Measurements from ENCODE around the gene RRP1B. TPM values are rescaled to one million over a fixed set of nuclear protein-coding genes. Genes with fewer than 3 reads are reported as not detected.

The RRP1B gene
- polyA plus RNA-seq, 1 donor from 2014 or later = 20.3 TPM

- H3K4me3 ChIP-seq (ENCODE audit: low read length) = peak overlapping the region; percentile 92
- H3K9ac ChIP-seq (ENCODE audit: low read length) = peak overlapping the region; percentile 75
- H3K9me2 ChIP-seq (ENCODE audit: insufficient read depth, low read length) = no peaks in the 10 kb centered on the region
- no peaks in the 10 kb centered on the region for H3K36me3 ChIP-seq (ENCODE audit: insufficient read depth, low read length)
- H3K27ac ChIP-seq (ENCODE audit: low read length) = peak overlapping the region; percentile 53
- no peaks in the 10 kb centered on the region for H4K20me1 ChIP-seq (ENCODE audit: insufficient read depth)
- H3K27me3 ChIP-seq (ENCODE audit: insufficient read depth, low read depth, low read length) = no peaks in the 10 kb centered on the region
- no peaks in the 10 kb centered on the region for H3F3A ChIP-seq (ENCODE audit: insufficient read depth, low read length, poor library complexity, severe bottlenecking)
- H3K4me2 ChIP-seq (ENCODE audit: low read length) = peak overlapping the region; percentile 84
- peak overlapping the region; percentile 45 for H2AFZ ChIP-seq (ENCODE audit: low read depth, low read length)
- H3K79me2 ChIP-seq (replicated peaks; ENCODE audit: insufficient read depth, low read length) = no peaks in the 10 kb centered on the region
- H3K9me3 ChIP-seq (ENCODE audit: low read length) = no peaks in the 10 kb centered on the region
- TF ChIP-seq TAF1 (IDR thresholded peaks at IDR 0.05; ENCODE audit: low read depth) (no peak), REST (IDR thresholded peaks at IDR 0.05; ENCODE audit: borderline replicate concordance) (peak; percentile 10)
Measured at GRCh38 chr21:43719748-43720538, 60.6 kb downstream of the RRP1B start.

GRCh38 chr21:43720539-43721166 lies 61.3 kb downstream of the RRP1B start:
- peak overlapping the region; percentile 75 for H3K9ac ChIP-seq (ENCODE audit: low read length)
- TF ChIP-seq TAF1 (IDR thresholded peaks at IDR 0.05; ENCODE audit: low read depth) (no peak), EZH2 (IDR thresholded peaks at IDR 0.05; ENCODE audit: borderline replicate concordance, insufficient read depth, low read length, poor library complexity, severe bottlenecking) (no peak), REST (IDR thresholded peaks at IDR 0.05; ENCODE audit: borderline replicate concordance) (no peak)
- no peaks in the 10 kb centered on the region for H3K27me3 ChIP-seq (ENCODE audit: insufficient read depth, low read depth, low read length)
- H3K79me2 ChIP-seq (replicated peaks; ENCODE audit: insufficient read depth, low read length) = no peaks in the 10 kb centered on the region
- peak overlapping the region; percentile 92 for H3K4me3 ChIP-seq (ENCODE audit: low read length)
- H3K36me3 ChIP-seq (ENCODE audit: insufficient read depth, low read length) = no peaks in the 10 kb centered on the region
- no peaks in the 10 kb centered on the region for H3K9me3 ChIP-seq (ENCODE audit: low read length)
- no peaks in the 10 kb centered on the region for H4K20me1 ChIP-seq (ENCODE audit: insufficient read depth)
- H3F3A ChIP-seq (ENCODE audit: insufficient read depth, low read length, poor library complexity, severe bottlenecking) = no peaks in the 10 kb centered on the region
- H2AFZ ChIP-seq (ENCODE audit: low read depth, low read length) = no peak overlapping the region
- H3K27ac ChIP-seq (ENCODE audit: low read length) = no peak overlapping the region
- no peaks in the 10 kb centered on the region for H3K9me2 ChIP-seq (ENCODE audit: insufficient read depth, low read length)
- peak overlapping the region; percentile 84 for H3K4me2 ChIP-seq (ENCODE audit: low read length)

- Histone ChIP-seq H3K9ac (ENCODE audit: low read length) (no peak overlapping the region), H2AFZ (ENCODE audit: low read depth, low read length) (no peak overlapping the region), H3K4me2 (ENCODE audit: low read length) (no peak overlapping the region), H3F3A (ENCODE audit: insufficient read depth, low read length, poor library complexity, severe bottlenecking) (no peaks in the 10 kb centered on the region), H3K9me3 (ENCODE audit: low read length) (no peaks in the 10 kb centered on the region), H3K79me2 (replicated peaks; ENCODE audit: insufficient read depth, low read length) (no peaks in the 10 kb centered on the region), H3K27ac (ENCODE audit: low read length) (no peak overlapping the region), H3K4me3 (ENCODE audit: low read length) (peak overlapping the region; percentile 92), H4K20me1 (ENCODE audit: insufficient read depth) (no peaks in the 10 kb centered on the region), H3K36me3 (ENCODE audit: insufficient read depth, low read length) (no peaks in the 10 kb centered on the region), H3K9me2 (ENCODE audit: insufficient read depth, low read length) (no peaks in the 10 kb centered on the region), H3K27me3 (ENCODE audit: insufficient read depth, low read depth, low read length) (no peaks in the 10 kb centered on the region)
- TF ChIP-seq SMC3 (conservative IDR thresholded peaks at IDR 0.05; ENCODE audit: poor library complexity) (no peak), POLR2AphosphoS5 (IDR thresholded peaks at IDR 0.05) (no peak), MXI1 (conservative IDR thresholded peaks at IDR 0.05; ENCODE audit: poor library complexity, severe bottlenecking) (no peak), TAF1 (IDR thresholded peaks at IDR 0.05; ENCODE audit: low read depth) (no peak), RAD21 (conservative IDR thresholded peaks at IDR 0.05) (no peak)
Measured at GRCh38 chr21:43721206-43721605, 61.8 kb downstream of the RRP1B start.
